ENCODE data around the gene C6orf132.
"Not testable (repeated sequence)": the region's sequence is repeated elsewhere in the genome, so short reads cannot be mapped to it uniquely, and the experiment has no call there.

C6orf132 gene

GRCh38 chr6:42158631-42159030 is 16.2 kb upstream of the C6orf132 start:
- DNase-seq = no peak

- no peak for DNase-seq
These were observed 15.6 kb upstream of the C6orf132 start for GRCh38 chr6:42158011-42158410.

GRCh38 chr6:42156638-42157037 is 14.2 kb upstream of the C6orf132 start:
- no peak for DNase-seq

DNA sequence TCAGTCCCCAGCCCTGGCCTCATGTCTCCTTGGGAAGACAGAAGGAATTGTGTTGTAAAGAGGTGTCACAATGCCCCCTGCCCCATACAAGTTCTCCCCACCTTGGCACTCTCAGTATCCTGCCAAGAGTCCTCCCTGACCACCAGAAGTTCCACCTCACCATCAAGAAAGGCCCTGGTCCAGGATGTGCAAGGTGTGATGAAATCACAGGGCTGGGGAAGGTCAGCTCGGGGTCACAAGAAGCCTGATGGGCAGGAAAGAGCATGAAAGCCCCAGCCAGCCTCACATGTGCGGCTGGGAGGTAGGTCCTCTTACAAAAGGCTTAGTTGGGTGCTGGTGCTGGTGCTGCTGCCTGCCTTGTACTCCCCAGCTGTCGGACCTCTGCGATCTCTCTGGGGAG is 12.9 kb upstream of the C6orf132 start:
- no peak for DNase-seq

GRCh38 chr6:42154461-42155209 is 12.2 kb upstream of the C6orf132 start:
- no peak for DNase-seq

DNA sequence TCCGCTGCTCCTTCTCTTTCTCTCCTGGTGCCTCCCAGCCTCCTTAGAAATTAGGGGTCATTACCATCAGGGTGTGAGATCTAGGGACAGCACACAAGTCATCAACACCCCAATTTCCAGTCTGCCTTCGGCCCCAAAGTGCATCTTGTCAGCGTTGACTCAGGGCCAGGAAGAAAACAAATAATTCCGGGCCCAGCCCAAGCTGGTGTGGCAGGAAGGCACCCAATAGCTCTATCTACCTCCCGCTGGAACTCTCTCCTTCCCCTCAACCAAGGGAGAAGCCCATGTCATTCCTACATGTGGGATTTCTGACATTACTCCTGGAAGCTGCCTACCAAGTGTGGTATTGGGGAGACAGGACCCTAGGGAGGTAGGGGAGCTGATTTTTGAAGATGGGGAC is 11.5 kb upstream of the C6orf132 start:
- no peak for DNase-seq

- not testable (repeated sequence) for DNase-seq
These were observed 10.3 kb upstream of the C6orf132 start for GRCh38 chr6:42152528-42153213.

DNA sequence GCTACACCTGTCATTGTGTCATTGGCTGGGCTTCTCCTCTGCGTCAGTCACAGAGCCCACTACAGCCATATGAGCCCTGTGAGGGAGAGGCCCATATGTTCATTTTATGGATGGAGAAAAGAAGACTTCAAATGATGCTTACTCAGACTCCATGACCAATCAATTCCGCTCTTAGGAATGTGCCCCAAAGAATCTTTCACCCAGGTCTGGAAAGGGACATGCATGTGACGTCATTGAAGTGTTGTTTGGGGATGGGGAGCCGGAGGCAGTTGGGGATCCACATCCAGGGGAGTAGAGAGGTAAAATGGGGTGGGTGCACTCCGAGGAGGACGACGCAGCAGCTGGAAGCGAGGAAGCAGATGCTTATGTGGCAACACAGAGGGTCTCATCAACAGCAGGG is 9.6 kb upstream of the C6orf132 start:
- no peak for DNase-seq

DNA sequence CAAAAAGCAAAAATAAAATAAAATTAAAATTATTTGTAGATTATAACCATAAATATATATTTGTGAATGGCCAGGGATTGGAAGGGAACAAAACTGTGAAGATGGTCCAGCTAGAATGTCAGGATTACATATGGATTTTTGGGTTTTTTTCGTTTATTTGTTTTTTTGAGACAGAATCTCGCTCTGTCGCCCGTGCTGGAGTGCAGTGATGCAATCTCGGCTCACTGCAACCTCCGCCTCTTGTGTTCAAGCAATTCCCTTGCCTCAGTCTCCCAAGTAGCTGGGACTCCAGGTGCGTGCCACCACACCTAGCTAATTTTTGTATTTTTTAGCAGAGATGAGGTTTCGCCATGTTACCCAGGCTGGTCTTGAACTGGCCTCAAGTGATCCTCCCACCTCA is 7.8 kb upstream of the C6orf132 start:
- no peak for DNase-seq

DNA sequence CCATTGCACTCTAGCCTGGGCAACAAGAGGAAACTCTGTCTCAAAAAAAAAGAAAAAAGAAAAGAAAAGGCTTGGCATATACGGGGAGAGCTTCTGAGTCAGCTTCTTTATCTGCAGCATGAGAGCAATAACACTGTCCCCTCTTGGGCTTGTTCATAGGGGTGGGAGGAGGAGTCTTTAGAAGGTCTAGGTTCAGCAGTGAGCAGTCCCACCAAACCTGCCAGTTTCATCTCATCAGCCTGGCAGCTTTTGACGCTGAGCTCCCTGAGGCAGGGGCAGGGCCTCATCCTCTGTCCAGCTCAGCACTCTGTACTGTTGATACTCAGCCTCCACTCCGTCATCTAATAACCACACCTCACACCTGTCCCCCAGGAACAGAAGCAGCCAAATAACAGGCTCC is 5.6 kb upstream of the C6orf132 start:
- no peak for DNase-seq

GRCh38 chr6:42147138-42147562 is 4.7 kb upstream of the C6orf132 start:
- DNase-seq = no peak

- DNase-seq = no peak
These were observed 760 bp downstream of the C6orf132 start for GRCh38 chr6:42141603-42142117.

GRCh38 chr6:42140756-42141602 is 1.4 kb downstream of the C6orf132 start:
- no peak for DNase-seq

DNA sequence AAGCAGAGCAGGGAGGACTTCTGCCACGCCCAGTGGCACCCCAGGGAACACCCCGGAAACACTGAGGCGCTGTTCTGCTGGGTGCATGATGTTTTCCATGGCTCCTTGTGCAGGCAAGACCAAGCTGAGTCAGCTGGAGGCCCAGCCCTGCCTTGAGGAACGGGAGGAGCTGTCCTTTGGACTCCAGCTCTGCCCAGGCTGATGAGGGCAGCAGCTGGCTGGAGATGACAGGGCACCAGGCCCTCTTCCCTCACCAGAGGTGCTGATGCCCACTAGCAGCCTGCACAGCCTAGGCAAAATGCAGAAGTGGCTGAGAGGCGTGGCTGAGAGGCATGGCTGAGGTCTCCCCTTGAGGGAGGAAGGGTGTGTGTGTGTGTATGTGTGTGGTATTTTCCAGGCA is 2.4 kb downstream of the C6orf132 start:
- DNase-seq = peak; percentile 86 to 91

DNA sequence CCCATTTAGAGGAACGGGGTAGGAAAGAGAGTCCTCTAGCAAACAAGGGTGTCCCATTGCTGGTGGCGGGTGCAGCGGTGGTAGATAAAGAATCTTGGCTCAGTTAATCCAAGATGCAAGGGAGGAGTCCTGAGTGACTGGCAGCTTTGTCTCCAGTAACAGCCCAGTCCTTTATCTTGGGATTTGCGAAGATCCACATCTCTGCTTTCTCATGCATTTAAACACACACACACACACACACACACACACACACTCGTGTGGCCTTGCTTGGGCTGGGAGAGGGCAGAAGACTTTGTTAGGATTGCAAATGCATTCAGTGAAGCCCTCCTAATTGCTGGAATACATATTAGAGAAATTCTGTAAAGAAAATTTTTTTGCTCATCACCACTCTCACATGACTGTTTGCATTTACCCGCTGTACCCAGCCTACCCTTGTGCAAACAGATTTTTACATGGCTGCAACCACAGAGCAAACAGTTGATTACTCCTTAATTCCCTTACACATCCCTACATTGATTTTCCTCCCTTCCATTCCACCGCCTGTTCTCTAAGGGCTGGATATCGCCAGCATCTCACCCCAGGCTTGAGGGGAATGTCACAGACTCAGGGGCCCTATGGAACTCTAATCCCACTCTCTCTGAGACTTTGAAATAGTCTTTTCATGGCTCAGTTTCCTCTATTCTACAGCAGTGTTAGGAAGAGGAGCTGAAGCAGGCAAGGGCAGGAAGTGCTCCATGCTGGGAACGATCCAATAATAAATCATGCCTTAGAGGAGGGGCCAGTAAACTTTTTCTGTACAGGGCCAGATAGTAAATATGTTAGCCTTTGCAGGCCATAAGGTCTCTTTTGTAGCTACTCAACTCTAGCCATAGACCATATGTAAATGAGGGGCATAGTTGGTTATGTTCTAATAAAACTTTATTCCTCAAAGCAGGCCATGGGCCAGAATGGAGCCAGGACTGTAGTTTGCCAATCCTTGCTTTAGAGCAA is 3.5 kb downstream of the C6orf132 start:
- DNase-seq = no peak

DNA sequence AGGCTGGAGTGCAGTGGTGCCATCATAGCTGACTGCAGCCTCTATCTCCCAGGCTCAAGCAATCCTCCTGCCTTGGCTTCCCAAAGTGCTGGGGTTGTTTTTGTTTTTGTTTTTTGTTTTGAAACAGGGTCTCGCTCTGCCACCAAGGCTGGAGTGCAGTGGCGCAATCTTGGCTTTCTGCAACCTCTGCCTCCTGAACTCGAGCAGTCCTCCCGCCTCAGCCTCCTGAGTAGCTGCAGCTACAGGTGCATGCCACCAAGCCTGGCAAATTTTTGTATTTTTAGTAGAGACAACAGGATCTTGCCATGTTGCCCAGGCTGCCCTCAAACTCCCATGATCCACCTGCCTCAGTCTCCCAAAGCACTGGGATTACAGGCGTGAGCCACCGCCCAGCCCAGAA is 4.2 kb downstream of the C6orf132 start:
- DNase-seq = no peak

DNA sequence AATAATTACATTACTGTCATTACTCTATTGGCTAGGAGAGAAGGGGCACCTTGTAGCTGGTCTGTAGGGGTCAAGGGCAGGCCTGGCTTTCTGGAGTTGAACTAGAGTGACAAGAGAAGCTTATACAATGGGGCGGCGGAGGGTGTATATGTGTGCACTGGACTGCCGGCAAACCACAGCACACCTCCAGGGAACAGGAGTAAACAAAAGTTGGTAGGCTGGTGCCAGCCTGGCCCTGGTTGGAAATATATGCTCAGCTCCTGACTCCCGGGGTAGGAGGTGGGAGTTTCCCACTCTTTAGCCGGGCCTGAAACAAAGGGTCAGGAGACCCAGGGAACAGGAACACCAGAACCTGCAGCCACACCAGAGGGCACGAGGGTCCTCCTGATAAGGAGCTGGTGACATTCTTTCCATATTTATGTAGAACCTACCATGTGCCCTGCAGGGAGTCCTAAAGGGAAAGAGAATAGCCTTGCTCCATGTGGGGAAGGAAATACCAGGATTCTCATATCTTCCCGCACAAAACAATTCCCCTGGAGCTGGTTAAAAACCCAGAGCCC is 5.1 kb downstream of the C6orf132 start:
- DNase-seq = no peak

DNA sequence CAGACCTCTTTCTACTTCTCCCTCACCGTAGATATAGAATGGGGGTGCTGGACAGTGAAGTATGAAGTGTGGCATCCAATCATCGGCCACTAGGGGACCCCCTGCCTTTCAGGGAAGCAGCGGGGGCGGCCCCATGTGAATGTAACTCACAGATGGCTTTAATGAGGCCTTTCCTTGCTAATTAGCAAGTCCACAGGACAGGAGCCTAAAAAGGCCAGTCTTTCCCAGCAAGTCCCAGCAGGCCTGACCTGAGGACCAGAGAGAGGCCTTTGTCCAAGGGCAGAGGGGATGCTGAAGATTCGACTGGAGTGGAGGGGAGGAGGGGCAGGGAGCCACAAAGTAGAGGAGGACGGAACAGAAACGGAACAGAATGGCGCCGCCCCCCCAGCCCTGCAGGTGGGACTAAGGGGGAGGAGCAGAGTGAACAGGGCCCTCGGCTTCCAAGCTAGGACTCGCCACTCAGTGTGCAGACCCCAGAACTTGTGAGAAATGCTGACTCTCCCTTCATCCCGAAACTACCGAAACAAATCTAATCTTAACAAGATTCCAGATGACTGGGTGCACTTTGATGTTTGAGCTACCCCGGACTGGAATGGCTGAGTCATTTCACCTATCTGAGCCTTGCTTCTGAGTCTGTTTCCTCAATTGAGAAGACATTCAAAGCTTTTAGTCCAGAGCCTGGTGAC is 5.8 kb downstream of the C6orf132 start:
- DNase-seq = peak; percentile 19 to 61

- no peak for DNase-seq
These were observed 6.7 kb downstream of the C6orf132 start for GRCh38 chr6:42135722-42136121.

DNA sequence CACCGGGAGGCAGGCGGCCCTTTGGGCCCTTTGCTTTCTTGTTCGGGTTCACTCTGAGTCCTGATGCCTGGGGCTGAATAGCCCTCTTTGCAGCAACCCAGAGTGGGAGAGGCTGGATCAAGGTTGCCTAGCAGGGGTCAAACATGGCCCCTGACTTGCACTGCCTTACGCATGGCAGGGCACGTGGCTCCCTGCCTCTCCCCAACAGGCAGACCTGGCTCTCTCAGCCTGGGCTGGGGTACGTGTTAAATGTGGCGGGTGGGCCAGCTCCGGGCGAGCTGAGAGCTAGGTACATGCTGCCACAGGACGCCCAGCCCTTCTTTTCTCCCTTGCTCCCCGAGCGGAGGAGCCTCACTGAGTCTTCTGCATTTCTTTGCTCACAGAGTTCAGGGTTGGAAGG is 7.3 kb downstream of the C6orf132 start:
- no peak for DNase-seq

GRCh38 chr6:42133926-42134325 is 8.5 kb downstream of the C6orf132 start:
- DNase-seq = no peak

Data from Kasumi-1 (cell line).